ENCODE data around the gene SIRT3.

- TF ChIP-seq POLR2A (IDR thresholded peaks at IDR 0.05; ENCODE audit: low read length) (no peak), GATA1 (IDR thresholded peaks at IDR 0.05; ENCODE audit: low read depth, low read length) (no peak)
Observed at GRCh38 chr11:257766-258493, 21.8 kb upstream of the SIRT3 start.

Data from erythroblast (primary cell).